HepG2 (cell line): ENCODE results near the gene PIKFYVE. TPM values are rescaled to one million over a fixed set of nuclear protein-coding genes. Genes with fewer than 3 reads are reported as not detected.

ENCODE experiments used
- CHD4 ChIP-seq: fragments of 200-600 bp; sonication (generic); IDR thresholded peaks from 2 replicates; pipeline ENCODE4 v1.7.0; 2017; ENCODE audit warnings: mild to moderate bottlenecking, low read length, borderline replicate concordance
- EZH2 ChIP-seq: conservative IDR thresholded peaks from 2 replicates; pipeline ENCODE4 v1.6.1; 2012; ENCODE audit warnings: mild to moderate bottlenecking, low read depth, low read length, moderate library complexity
- FOXK1 ChIP-seq: sonication (generic); formaldehyde crosslinking; IDR thresholded peaks from 2 replicates; pipeline ENCODE4 v1.4.0; 2020; ENCODE audit warnings: low read depth, missing genetic modification reagents, borderline replicate concordance
- GZF1 ChIP-seq: sonication (generic); formaldehyde crosslinking; IDR thresholded peaks from 2 replicates; pipeline ENCODE4 v1.5.1; 2020; ENCODE audit warnings: mild to moderate bottlenecking, missing genetic modification reagents
- MTF2 ChIP-seq: sonication (generic); formaldehyde crosslinking; IDR thresholded peaks from 2 replicates; pipeline ENCODE4 v1.5.0; 2020; ENCODE audit warnings: missing genetic modification reagents, borderline replicate concordance
- PBX2 ChIP-seq: IDR thresholded peaks from 2 replicates; pipeline ENCODE4 v1.6.1; 2016; ENCODE audit warnings: control low read depth
- RBM22 ChIP-seq: fragments of 200-400 bp; formaldehyde crosslinking; optimal IDR thresholded peaks from 2 replicates; pipeline ENCODE3; 2017; ENCODE audit warnings: mild to moderate bottlenecking, low read length, moderate library complexity
- SALL2 ChIP-seq: sonication (generic); formaldehyde crosslinking; IDR thresholded peaks from 2 replicates; pipeline ENCODE4 v1.8.1; 2023; ENCODE audit warnings: mild to moderate bottlenecking, missing genetic modification reagents, inconsistent platforms
- ZFP36L1 ChIP-seq: sonication (generic); formaldehyde crosslinking; IDR thresholded peaks from 2 replicates; pipeline ENCODE4 v1.8.0; 2022; ENCODE audit warnings: mild to moderate bottlenecking, missing genetic modification reagents, moderate library complexity
- ZFP62 ChIP-seq: sonication (generic); formaldehyde crosslinking; IDR thresholded peaks from 2 replicates; pipeline ENCODE4 v1.4.0; 2020; ENCODE audit warnings: missing genetic modification reagents
- ZNF20 ChIP-seq: sonication (generic); formaldehyde crosslinking; IDR thresholded peaks from 2 replicates; pipeline ENCODE4 v1.4.0; 2020; ENCODE audit warnings: mild to moderate bottlenecking, moderate library complexity, missing genetic modification reagents
- ZNF33A ChIP-seq: sonication (generic); formaldehyde crosslinking; IDR thresholded peaks from 2 replicates; pipeline ENCODE4 v1.5.1; 2020; ENCODE audit warnings: missing genetic modification reagents, mild to moderate bottlenecking, moderate library complexity, borderline replicate concordance
- ZNF407 ChIP-seq: sonication (generic); formaldehyde crosslinking; IDR thresholded peaks from one replicate; pipeline ENCODE4 v1.5.1; 2020; ENCODE audit warnings: mild to moderate bottlenecking, missing genetic modification reagents; ENCODE audit errors: not compliant biosample characterization
- ZNF543 ChIP-seq: sonication (generic); formaldehyde crosslinking; IDR thresholded peaks from 2 replicates; pipeline ENCODE4 v1.4.0; 2020; ENCODE audit warnings: mild to moderate bottlenecking, missing genetic modification reagents
- ZNF546 ChIP-seq: sonication (generic); formaldehyde crosslinking; conservative IDR thresholded peaks from 2 replicates; pipeline ENCODE4 v1.8.1; 2023; ENCODE audit warnings: mild to moderate bottlenecking, missing genetic modification reagents
- ZNF768 ChIP-seq: sonication (generic); formaldehyde crosslinking; IDR thresholded peaks from 2 replicates; pipeline ENCODE4 v1.4.0; 2020; ENCODE audit warnings: missing genetic modification reagents
- ZNF800 ChIP-seq: sonication (generic); formaldehyde crosslinking; IDR thresholded peaks from 2 replicates; pipeline ENCODE4 v1.4.0; 2020; ENCODE audit warnings: missing genetic modification reagents
- ZSCAN20 ChIP-seq: sonication (generic); formaldehyde crosslinking; IDR thresholded peaks from 2 replicates; pipeline ENCODE4 v1.4.0; 2020; ENCODE audit warnings: missing genetic modification reagents, mild to moderate bottlenecking, borderline replicate concordance
- polyA plus RNA-seq, 8 experiments: library from polyadenylated mRNA; depleted of rRNA in 3 of 8; stranded (reverse) in 7 of 8; unstranded in 1 of 8; fragments of >200 nt; fragmentation: Illumina TruSeq in 4 of 8; extraction: Trizol in 4 of 8; gene quantifications; 2 replicates each; pipeline versions ENCODE4 v1.2.1 to v1.2.3, GENCODE V29; 2011 to 2016; ENCODE audit warnings: low read depth in 4 of 8, missing spikeins in 1 of 8, mixed read lengths in 1 of 8; ENCODE audit not compliant: insufficient read depth in 1 of 8
- total RNA-seq, 5 experiments: library from RNA; depleted of rRNA; stranded (reverse); fragments of >200 nt; fragmentation: Illumina TruSeq; extraction: Trizol; gene quantifications; 2 replicates each; pipeline ENCODE4 v1.2.3, GENCODE V29; 2016; ENCODE audit warnings: low read depth in 1 of 5

Gene PIKFYVE
- total and polyA plus RNA-seq, 2 of the 13 experiments (the other 11 are each of a cell fraction or from before 2014, with no cell fraction given) = 20.2 to 21.7 TPM

- TF ChIP-seq GZF1 (CRISPR knock-in tag) = no peak
- TF ChIP-seq ZNF768 = no peak
- no peak for TF ChIP-seq ZFP62 (CRISPR knock-in tag)
- 0 out of 2 replicates have a peak, but pooled peaks have one; percentile 5 for TF ChIP-seq ZNF800 (CRISPR knock-in tag)
- no peak for TF ChIP-seq FOXK1 (CRISPR knock-in tag)
- TF ChIP-seq ZNF407 = no peak
- TF ChIP-seq ZFP36L1 (CRISPR knock-in tag) = 0 out of 2 replicates have a peak, but pooled peaks have one; percentile 66
- no peak for TF ChIP-seq EZH2
- no peak for TF ChIP-seq ZNF33A
- TF ChIP-seq SALL2 (CRISPR knock-in tag) = no peak
- no peak for TF ChIP-seq ZNF543 (CRISPR knock-in tag)
- no peak for TF ChIP-seq PBX2 (CRISPR knock-in tag)
- TF ChIP-seq MTF2 (CRISPR knock-in tag) = no peak
- no peak for TF ChIP-seq ZNF20 (CRISPR knock-in tag)
- TF ChIP-seq CHD4 = no peak
- peak; percentile 16; the same call in 1 of the 2 replicates for TF ChIP-seq ZSCAN20 (CRISPR knock-in tag)
- no peak for TF ChIP-seq RBM22
- no peak for TF ChIP-seq ZNF546 (CRISPR knock-in tag)
These were observed 669 bp upstream of the PIKFYVE start (continued) for GRCh38 chr2:208265371-208265800.
